Transverse colon (tissue), 4 donors: ENCODE data around the gene MTMR3.

ENCODE experiments used
- CTCF ChIP-seq, 5 experiments: fragments of 200-600 bp in 3 of 5; fragments of 450-650 bp in 2 of 5; sonication (generic) in 3 of 5; IDR thresholded peaks; 1 replicate in 2 of 5; 2 replicates in 3 of 5; pipeline ENCODE4 v1.5.1; 2016 to 2017; ENCODE audit warnings: antibody characterized with exemption in 5 of 5, inconsistent platforms in 3 of 5, mild to moderate bottlenecking in 2 of 5, moderate library complexity in 1 of 5
- POLR2AphosphoS5 ChIP-seq, 3 donors: sonication (generic); formaldehyde crosslinking; IDR thresholded peaks; one replicate each; pipeline ENCODE4 v1.6.1; 2016; ENCODE audit warnings: antibody characterized with exemption in 3 of 3

- TF ChIP-seq CTCF (IDR thresholded peaks at IDR 0.05): no peak
- TF ChIP-seq POLR2AphosphoS5 (IDR thresholded peaks at IDR 0.05): no peak
Measured at GRCh38 chr22:30041881-30042280, 158.9 kb downstream of the MTMR3 start.
